ENCODE measurements around the gene LAMA2.

GRCh38 chr6:129177801-129178200 lies 294.9 kb downstream of the LAMA2 start:
- TF ChIP-seq CTCF (IDR thresholded peaks at IDR 0.05; ENCODE audit: low read depth, low read length) = no peak
- TF ChIP-seq EZH2phosphoT487 (IDR thresholded peaks at IDR 0.05; ENCODE audit: low read depth) = no peak
